GM23338 (cell line): ENCODE data around the gene CT45A10.
"Not testable (repeated sequence)": the region's sequence is repeated elsewhere in the genome, so short reads cannot be mapped to it uniquely, and the experiment has no call there.

Source experiments
- EZH2 ChIP-seq: fragments of 200-600 bp; sonication (generic); IDR thresholded peaks from one replicate; pipeline ENCODE4 v1.8.0; 2017; ENCODE audit warnings: antibody characterized with exemption, mild to moderate bottlenecking, low read depth; ENCODE audit not compliant: unreplicated experiment
- POLR2AphosphoS5 ChIP-seq: IDR thresholded peaks from 2 replicates; pipeline ENCODE4 v1.6.1; 2016; ENCODE audit warnings: antibody characterized with exemption, low read depth
- STAT1 ChIP-seq: IDR thresholded peaks from one replicate; pipeline ENCODE4 v1.6.1; 2016; ENCODE audit warnings: antibody characterized with exemption; ENCODE audit not compliant: unreplicated experiment
- TF ChIP-seq, protein P1 (sequence below), 2 experiments: fragments of 200-600 bp in 1 of 2; sonication (generic) in 1 of 2; conservative IDR thresholded peaks; 2 replicates each; pipeline versions ENCODE4 v1.5.1 to v1.6.1; 2016 to 2017; ENCODE audit warnings: antibody characterized with exemption in 2 of 2, low read depth in 2 of 2, mild to moderate bottlenecking in 2 of 2, moderate library complexity in 1 of 2
- TF ChIP-seq, protein P2 (sequence below): IDR thresholded peaks from one replicate; pipeline ENCODE4 v1.6.1; 2018; ENCODE audit warnings: antibody characterized with exemption; ENCODE audit not compliant: unreplicated experiment

DNA sequence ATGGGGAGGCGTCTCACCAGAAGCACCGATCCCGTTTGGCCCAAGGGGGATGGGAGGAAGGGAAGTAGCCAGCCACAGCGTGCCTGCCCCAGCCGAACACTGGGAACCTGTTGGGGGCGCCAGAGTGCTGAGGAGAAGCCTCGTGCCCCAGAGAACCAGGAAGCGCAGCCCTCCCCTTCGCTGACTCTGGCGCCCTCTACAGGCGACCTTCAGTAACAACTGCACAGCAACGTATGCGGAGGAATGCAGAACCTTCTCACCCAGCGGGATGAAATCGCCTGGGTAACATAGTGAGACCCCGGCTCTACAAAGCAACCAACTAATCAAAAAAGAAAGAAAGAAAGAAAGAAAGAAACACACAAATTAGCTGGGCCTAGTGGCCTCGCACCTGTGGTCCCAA, 38.8 kb downstream of the CT45A10 start, which contains the start of gene CT45A8:
- TF ChIP-seq, protein P1, sequence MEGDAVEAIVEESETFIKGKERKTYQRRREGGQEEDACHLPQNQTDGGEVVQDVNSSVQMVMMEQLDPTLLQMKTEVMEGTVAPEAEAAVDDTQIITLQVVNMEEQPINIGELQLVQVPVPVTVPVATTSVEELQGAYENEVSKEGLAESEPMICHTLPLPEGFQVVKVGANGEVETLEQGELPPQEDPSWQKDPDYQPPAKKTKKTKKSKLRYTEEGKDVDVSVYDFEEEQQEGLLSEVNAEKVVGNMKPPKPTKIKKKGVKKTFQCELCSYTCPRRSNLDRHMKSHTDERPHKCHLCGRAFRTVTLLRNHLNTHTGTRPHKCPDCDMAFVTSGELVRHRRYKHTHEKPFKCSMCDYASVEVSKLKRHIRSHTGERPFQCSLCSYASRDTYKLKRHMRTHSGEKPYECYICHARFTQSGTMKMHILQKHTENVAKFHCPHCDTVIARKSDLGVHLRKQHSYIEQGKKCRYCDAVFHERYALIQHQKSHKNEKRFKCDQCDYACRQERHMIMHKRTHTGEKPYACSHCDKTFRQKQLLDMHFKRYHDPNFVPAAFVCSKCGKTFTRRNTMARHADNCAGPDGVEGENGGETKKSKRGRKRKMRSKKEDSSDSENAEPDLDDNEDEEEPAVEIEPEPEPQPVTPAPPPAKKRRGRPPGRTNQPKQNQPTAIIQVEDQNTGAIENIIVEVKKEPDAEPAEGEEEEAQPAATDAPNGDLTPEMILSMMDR (conservative IDR thresholded peaks at IDR 0.05; ENCODE audit: low read depth in 2 of 2) = not testable (repeated sequence)
- not testable (repeated sequence) for TF ChIP-seq EZH2, STAT1, POLR2AphosphoS5
- TF ChIP-seq, protein P2, sequence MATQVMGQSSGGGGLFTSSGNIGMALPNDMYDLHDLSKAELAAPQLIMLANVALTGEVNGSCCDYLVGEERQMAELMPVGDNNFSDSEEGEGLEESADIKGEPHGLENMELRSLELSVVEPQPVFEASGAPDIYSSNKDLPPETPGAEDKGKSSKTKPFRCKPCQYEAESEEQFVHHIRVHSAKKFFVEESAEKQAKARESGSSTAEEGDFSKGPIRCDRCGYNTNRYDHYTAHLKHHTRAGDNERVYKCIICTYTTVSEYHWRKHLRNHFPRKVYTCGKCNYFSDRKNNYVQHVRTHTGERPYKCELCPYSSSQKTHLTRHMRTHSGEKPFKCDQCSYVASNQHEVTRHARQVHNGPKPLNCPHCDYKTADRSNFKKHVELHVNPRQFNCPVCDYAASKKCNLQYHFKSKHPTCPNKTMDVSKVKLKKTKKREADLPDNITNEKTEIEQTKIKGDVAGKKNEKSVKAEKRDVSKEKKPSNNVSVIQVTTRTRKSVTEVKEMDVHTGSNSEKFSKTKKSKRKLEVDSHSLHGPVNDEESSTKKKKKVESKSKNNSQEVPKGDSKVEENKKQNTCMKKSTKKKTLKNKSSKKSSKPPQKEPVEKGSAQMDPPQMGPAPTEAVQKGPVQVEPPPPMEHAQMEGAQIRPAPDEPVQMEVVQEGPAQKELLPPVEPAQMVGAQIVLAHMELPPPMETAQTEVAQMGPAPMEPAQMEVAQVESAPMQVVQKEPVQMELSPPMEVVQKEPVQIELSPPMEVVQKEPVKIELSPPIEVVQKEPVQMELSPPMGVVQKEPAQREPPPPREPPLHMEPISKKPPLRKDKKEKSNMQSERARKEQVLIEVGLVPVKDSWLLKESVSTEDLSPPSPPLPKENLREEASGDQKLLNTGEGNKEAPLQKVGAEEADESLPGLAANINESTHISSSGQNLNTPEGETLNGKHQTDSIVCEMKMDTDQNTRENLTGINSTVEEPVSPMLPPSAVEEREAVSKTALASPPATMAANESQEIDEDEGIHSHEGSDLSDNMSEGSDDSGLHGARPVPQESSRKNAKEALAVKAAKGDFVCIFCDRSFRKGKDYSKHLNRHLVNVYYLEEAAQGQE = not testable (repeated sequence)
